Progenitor cell of endocrine pancreas (in vitro differentiated cells): ENCODE results near the gene HVCN1. TPM values are rescaled to one million over a fixed set of nuclear protein-coding genes. Genes with fewer than 3 reads are reported as not detected.

ENCODE experiments used
- DNase-seq: peaks from one replicate; pipeline ENCODE4 v3.0.0; 2021; ENCODE audit warnings: low spot score; ENCODE audit not compliant: unreplicated experiment
- H3K27ac Mint-ChIP-seq: 2 replicates; pipeline ENCODE4 v1.8.0; 2021; ENCODE audit warnings: mild to moderate bottlenecking, moderate library complexity, mixed read lengths
- H3K27me3 Mint-ChIP-seq: 2 replicates; pipeline ENCODE4 v1.8.0; 2021; ENCODE audit warnings: mixed read lengths
- H3K36me3 Mint-ChIP-seq: 2 replicates; pipeline ENCODE4 v1.8.0; 2022; ENCODE audit warnings: mixed read lengths; ENCODE audit not compliant: insufficient read depth
- H3K4me1 Mint-ChIP-seq: 2 replicates; pipeline ENCODE4 v1.8.0; 2021; ENCODE audit warnings: low read depth, mixed read lengths
- H3K4me3 Mint-ChIP-seq: 2 replicates; pipeline ENCODE4 v1.8.0; 2021; ENCODE audit warnings: low read depth, mild to moderate bottlenecking, moderate library complexity, mixed read lengths
- H3K9me3 Mint-ChIP-seq: 2 replicates; pipeline ENCODE4 v1.8.0; 2021; ENCODE audit warnings: low read depth, mixed read lengths
- total RNA-seq: library from RNA; stranded (reverse); gene quantifications from 2 replicates; pipeline ENCODE4 v1.2.1, GENCODE V29; 2021
- TF ChIP-seq, protein P1 (sequence below): fragments of 200-600 bp; sonication (generic); IDR thresholded peaks from one replicate; pipeline ENCODE4 v1.5.0; 2021; ENCODE audit warnings: antibody characterized with exemption, mild to moderate bottlenecking; ENCODE audit not compliant: unreplicated experiment

The HVCN1 gene
- total RNA-seq, 1 donor from 2014 or later: 4.2 TPM

DNA sequence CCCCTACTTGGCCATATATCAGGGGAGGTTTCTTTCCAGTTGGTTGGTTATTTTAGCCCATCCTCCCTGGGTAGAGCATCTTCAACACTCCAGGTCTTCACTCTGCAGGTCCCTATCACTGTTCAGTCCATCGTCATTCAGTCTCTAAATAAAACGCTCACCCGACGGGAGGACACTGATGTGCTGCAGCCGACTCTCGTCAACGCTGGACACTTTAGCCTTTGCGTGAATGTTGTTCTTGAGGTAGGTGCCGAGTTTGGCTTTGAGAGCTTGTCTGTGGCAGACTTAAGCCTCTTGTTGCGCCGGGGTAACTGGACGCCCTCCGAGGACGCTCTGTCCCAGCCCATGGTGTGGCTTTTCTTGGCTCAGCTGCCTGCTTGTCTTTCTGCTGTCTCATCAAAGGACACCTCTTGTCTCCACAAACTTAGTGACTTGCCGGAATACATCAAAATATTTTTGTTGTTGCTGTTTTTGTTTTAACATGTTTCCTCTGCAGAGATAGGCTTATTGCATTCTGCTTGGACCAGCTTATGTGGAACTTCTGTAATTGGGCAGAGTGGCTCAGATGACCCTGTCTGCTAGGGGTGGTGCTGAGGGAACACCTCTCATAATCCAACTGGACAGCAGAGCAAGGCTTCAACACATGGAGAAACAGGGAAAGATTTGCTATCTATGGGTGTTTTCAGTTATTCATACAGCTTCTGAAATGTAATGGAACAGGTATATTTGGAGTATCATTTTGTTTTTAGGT, 48.5 kb downstream of the HVCN1 start:
- TF ChIP-seq, protein P1, sequence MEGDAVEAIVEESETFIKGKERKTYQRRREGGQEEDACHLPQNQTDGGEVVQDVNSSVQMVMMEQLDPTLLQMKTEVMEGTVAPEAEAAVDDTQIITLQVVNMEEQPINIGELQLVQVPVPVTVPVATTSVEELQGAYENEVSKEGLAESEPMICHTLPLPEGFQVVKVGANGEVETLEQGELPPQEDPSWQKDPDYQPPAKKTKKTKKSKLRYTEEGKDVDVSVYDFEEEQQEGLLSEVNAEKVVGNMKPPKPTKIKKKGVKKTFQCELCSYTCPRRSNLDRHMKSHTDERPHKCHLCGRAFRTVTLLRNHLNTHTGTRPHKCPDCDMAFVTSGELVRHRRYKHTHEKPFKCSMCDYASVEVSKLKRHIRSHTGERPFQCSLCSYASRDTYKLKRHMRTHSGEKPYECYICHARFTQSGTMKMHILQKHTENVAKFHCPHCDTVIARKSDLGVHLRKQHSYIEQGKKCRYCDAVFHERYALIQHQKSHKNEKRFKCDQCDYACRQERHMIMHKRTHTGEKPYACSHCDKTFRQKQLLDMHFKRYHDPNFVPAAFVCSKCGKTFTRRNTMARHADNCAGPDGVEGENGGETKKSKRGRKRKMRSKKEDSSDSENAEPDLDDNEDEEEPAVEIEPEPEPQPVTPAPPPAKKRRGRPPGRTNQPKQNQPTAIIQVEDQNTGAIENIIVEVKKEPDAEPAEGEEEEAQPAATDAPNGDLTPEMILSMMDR: no peak
- no peaks in the 10 kb centered on the region for H3K4me1 Mint-ChIP-seq
- H3K9me3 Mint-ChIP-seq: no peaks in the 10 kb centered on the region
- DNase-seq: no peak
- peaks cover 3% of the 10 kb centered on the region for H3K36me3 Mint-ChIP-seq
- no peaks in the 10 kb centered on the region for H3K27me3 Mint-ChIP-seq
- no peak overlapping the region for H3K27ac Mint-ChIP-seq
- H3K4me3 Mint-ChIP-seq: no peak overlapping the region

GRCh38 chr12:110639336-110640141, 49.4 kb downstream of the HVCN1 start:
- TF ChIP-seq, protein P1: no peak
- no peak overlapping the region for H3K27ac Mint-ChIP-seq
- H3K9me3 Mint-ChIP-seq: no peaks in the 10 kb centered on the region
- H3K27me3 Mint-ChIP-seq: no peaks in the 10 kb centered on the region
- H3K4me3 Mint-ChIP-seq: no peak overlapping the region
- no peak for DNase-seq
- H3K4me1 Mint-ChIP-seq: no peaks in the 10 kb centered on the region
- H3K36me3 Mint-ChIP-seq: peaks cover 3% of the 10 kb centered on the region

GRCh38 chr12:110638796-110639195, 50.1 kb downstream of the HVCN1 start:
- no peak for DNase-seq
- H3K9me3 Mint-ChIP-seq: no peaks in the 10 kb centered on the region
- TF ChIP-seq, protein P1: no peak
- no peaks in the 10 kb centered on the region for H3K4me1 Mint-ChIP-seq
- no peak overlapping the region for H3K27ac Mint-ChIP-seq
- H3K27me3 Mint-ChIP-seq: no peaks in the 10 kb centered on the region
- H3K36me3 Mint-ChIP-seq: peaks cover 2% of the 10 kb centered on the region
- H3K4me3 Mint-ChIP-seq: no peak overlapping the region

DNA sequence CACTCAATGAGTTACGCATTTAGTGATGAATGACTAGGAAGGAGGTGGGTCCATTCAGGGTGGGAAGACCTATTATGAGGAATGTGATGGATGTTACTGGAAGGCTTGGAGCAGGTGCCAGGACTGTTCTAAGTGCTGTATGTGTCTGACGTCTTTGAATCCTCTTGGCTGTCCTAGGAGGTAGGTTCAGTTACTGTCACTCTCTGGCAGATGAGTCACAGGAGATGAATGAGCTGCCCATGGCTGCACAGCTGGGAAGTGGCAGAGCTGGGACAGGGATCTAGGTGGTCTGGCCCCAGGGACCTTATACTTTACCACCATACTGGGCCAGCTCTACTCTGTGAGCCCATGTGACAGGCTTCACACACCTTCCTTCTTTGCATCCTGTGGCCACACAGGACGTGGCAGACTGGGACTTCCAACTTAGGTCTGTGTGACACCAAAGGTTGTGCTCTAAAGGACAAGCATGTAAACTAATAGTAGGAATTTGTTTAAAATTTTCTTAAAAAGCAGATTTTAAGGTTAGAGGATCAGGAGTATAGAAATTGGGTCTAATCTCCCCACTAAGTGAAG, 51.0 kb downstream of the HVCN1 start:
- H3K4me1 Mint-ChIP-seq: no peaks in the 10 kb centered on the region
- TF ChIP-seq, protein P1: no peak
- DNase-seq: no peak
- no peak overlapping the region for H3K4me3 Mint-ChIP-seq
- no peaks in the 10 kb centered on the region for H3K27me3 Mint-ChIP-seq
- H3K36me3 Mint-ChIP-seq: peaks cover 2% of the 10 kb centered on the region
- no peaks in the 10 kb centered on the region for H3K9me3 Mint-ChIP-seq
- H3K27ac Mint-ChIP-seq: no peak overlapping the region

GRCh38 chr12:110636516-110636915, 52.4 kb downstream of the HVCN1 start:
- H3K4me1 Mint-ChIP-seq: no peaks in the 10 kb centered on the region
- no peak for DNase-seq
- TF ChIP-seq, protein P1: no peak
- peaks cover 2% of the 10 kb centered on the region for H3K36me3 Mint-ChIP-seq
- H3K27ac Mint-ChIP-seq: no peak overlapping the region
- H3K4me3 Mint-ChIP-seq: no peak overlapping the region
- no peaks in the 10 kb centered on the region for H3K9me3 Mint-ChIP-seq
- H3K27me3 Mint-ChIP-seq: no peaks in the 10 kb centered on the region
